GM21717 (cell line): ENCODE measurements around the gene FAM177B.

ENCODE experiments used
- ATAC-seq: cut with Tn5 transposase; IDR thresholded peaks from one replicate; pipeline ENCODE4 v1.9.1; 2021; ENCODE audit warnings: mild to moderate bottlenecking, moderate library complexity; ENCODE audit not compliant: unreplicated experiment

FAM177B gene

DNA sequence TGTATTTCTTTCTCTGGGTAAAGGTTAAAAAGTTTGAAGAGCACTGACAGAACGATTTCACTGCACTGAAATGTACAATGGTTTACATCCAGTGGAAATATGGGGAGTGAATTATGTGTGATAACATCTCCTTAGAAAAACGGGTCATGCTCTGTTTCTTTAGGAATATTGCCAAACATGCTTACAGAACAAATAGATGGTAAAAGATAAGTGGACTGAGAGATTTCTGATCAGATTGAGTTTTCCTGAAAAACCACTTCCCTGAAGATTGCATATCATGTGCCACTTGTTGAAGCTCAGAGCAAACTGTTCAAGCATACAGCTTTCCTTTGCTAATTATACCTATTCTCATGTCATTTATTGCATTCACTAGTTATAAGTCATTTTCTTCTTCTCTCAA is 47.9 kb downstream of the FAM177B start:
- ATAC-seq = no peak

DNA sequence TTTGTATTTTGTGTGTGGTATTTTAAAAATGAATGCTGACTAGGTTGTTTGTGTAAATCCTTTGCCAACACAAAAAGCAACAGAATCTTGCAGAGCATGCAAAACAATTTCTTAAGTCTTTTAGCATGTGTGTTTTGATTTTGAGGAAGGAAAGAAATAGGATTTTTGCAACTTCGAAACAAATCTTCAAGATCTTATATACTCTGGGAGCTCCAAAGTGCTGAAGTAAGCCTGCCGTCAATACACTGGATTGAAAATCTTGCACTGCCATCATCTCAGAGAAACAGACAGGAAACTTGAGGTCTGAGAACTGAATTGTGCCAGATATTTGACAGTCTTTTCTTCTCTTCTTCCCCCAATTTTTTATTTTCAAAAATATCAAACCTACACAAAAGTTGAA is 48.5 kb downstream of the FAM177B start:
- no peak for ATAC-seq

GRCh38 chr1:222786121-222786520 is 49.1 kb downstream of the FAM177B start:
- ATAC-seq = no peak

DNA sequence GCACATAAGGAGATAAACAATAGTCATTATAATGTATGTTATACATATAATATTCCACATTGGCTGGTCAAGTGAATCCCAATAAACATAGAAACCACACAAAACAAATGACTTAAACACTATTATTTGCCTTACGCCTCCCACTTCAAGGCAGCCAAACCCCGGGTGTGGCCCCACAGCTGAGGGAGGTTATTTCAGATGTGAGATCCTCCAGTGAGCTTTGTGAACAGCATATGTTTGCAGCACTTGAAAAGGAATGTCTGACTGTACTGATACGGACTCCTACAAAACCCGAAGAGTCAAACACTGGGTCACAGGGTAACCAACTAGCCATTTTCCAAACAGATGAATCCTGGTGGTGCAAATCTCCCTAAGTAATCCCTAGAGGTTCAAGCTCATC is 50.7 kb downstream of the FAM177B start:
- ATAC-seq = no peak

DNA sequence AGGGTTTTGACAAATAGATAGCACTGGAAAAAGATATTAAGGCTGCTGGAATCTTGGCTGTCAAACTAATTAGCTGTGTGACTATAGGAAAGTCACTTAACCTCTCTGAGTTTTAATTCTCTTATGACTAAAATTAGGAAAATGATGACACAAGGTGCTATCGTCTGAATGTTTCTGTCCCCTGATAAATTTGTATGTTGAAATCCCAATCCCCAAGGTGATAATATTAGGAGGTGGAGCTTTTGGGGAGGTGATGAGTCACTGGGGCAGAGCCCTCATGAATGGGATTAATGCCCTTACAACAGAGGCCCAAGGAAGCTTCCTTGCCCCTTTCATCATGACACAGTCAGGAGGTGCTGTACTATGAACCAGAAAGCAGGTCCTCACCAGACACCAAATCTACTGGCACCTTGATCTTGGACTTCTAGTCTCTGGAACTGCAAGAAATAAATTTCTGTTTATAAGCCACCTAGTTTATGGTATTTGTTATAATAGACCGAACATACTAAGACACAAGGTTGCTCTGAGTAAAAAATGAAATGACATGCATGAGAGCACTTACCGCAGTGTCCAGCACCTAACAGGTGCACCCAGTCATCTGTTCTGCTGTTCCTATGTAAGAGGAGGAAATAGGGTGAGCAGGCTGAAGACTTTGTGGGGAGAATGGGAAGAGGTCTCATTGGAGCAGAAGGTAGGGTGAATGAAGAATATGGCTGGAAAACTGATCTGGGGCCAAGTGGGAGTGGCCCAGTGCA is 51.6 kb downstream of the FAM177B start:
- peak; percentile 66 for ATAC-seq

DNA sequence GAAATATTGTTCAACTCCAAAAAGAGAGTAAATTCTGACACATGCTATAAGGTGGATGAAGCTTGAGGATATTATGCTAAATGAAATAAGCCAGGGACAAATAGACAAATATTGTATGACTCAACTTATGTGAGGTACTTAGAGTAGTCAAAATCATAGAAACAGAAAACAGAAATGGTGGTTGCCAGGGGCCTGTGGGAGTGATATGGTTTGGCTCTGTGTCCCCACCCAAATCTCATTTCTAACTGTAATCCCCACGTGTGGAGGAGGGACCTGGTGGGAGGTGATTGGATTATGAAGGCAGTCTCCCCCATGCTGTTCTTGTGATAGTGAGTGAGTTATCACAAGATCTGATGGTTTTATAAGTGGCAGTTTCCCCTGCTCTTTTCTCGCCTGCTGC is 53.1 kb downstream of the FAM177B start:
- no peak for ATAC-seq

GRCh38 chr1:222790520-222790919 is 53.5 kb downstream of the FAM177B start:
- no peak for ATAC-seq

DNA sequence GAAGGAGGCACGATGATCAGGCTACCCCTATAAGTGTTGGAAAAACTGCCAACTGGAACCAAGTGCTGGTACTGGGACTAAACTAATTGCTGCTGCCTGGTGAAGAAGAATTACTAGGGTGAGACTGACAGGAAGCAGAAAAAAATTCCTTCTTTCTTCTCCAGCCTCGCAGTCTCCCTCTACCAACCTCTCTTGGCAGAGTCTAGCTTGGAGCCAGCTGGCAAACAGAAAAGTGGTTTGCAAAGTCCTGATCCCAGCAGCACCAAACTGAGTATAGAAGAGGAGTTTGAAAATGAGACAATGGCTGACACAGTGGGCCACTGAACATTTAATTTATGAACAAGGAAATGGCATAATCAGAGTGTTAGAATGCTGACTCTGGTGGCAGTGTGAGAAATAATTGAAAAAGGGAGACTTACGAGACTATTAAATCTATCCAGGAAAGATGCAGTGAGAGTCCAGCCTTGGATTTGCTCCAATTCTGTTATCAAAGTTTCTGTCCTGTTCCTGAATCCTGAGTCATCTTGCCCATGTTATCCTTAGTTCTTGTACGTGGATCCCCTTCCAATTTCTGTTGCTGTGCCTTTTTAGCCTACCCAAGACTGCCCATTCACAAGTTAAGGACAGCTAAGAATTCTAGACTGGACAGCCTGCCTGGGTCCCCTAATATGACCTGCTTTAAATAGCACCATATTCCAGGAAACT is 54.2 kb downstream of the FAM177B start:
- no peak for ATAC-seq

- no peak for ATAC-seq
Observed at GRCh38 chr1:222792744-222793143, 55.7 kb downstream of the FAM177B start.

- ATAC-seq = no peak
Observed at GRCh38 chr1:222794656-222795474, 57.9 kb downstream of the FAM177B start.

GRCh38 chr1:222798116-222798515 is 61.1 kb downstream of the FAM177B start:
- no peak for ATAC-seq

DNA sequence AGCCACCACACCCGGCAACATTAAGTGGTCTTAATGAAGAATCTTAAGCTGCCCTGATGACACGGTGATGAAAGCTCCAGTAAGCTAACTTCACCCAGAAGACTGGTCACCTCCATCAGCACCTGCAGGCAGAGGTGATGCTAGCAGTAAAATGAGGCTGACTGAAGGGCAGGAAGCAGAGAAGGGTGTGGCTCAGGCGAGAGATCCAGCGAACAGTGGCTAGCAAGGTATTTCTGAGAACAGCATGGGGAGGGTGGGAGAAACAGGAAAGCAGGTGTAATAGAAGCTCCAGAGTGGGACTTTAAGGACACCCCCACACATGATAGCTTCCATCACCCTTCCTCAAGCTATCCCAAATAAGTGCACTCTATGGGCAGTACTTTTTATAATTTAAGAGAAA is 62.0 kb downstream of the FAM177B start:
- ATAC-seq = no peak
